Mesodermal cell (in vitro differentiated cells): Measurements from ENCODE around the gene TIMM29.
A peak's percentile ranks its signal among the peaks of the same experiment; 100 is the strongest.
"Not testable (repeated sequence)": the region's sequence is repeated elsewhere in the genome, so short reads cannot be mapped to it uniquely, and the experiment has no call there.

Experiments used
- H3K27ac ChIP-seq: 2 replicates; pipeline ENCODE4 v1.7.0; 2013; ENCODE audit warnings: mild to moderate bottlenecking, low read depth, low read length, moderate library complexity; ENCODE audit not compliant: severe bottlenecking
- H3K36me3 ChIP-seq: 2 replicates; pipeline ENCODE4 v1.7.1; 2013; ENCODE audit warnings: mild to moderate bottlenecking, low read length, moderate library complexity; ENCODE audit not compliant: control insufficient read depth, insufficient read depth
- H3K4me1 ChIP-seq: one replicate; pipeline ENCODE4 v1.7.1; 2013; ENCODE audit warnings: mild to moderate bottlenecking, low read length; ENCODE audit not compliant: insufficient read depth, control insufficient read depth, poor library complexity, severe bottlenecking
- H3K4me3 ChIP-seq: 2 replicates; pipeline ENCODE4 v1.7.0; 2013; ENCODE audit warnings: low read length, control low read depth, mild to moderate bottlenecking; ENCODE audit not compliant: insufficient read depth, poor library complexity, severe bottlenecking; ENCODE audit errors: extremely low read depth
- H3K9me3 ChIP-seq: 2 replicates; pipeline ENCODE4 v1.7.1; 2013; ENCODE audit warnings: mild to moderate bottlenecking, low read length, moderate library complexity; ENCODE audit not compliant: control insufficient read depth
- WGBS, 2 experiments: methylation state at CpG; one replicate each; pipeline ENCODE4 v1.1.5; 2013; ENCODE audit warnings: missing lambda C conversion rate in 2 of 2; ENCODE audit not compliant: insufficient coverage in 2 of 2; 5-methylcytosine and 5-hydroxymethylcytosine counted together

The TIMM29 gene

DNA sequence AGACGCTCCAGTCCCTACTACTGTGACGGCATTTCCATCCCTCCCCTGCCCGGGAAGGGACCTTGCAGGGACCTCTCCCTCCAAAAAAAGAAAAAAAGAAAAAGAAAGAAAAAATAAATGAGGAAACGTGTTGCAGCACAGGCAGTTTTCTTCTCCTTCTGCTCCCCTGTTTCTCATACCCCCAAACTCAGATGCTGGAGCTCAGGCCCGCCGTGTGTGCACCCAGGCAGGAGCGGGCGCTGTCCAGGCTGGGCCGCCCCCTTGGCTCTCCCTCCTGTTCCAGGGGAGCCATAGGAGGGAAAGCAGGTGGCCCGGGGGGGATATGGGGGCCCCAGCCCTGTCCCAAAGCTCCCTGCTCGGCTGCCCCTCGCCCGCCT is 6.0 kb upstream of the TIMM29 start:
- Histone ChIP-seq H3K9me3 (no peaks in the 10 kb centered on the region), H3K4me1 (peaks cover 4% of the 10 kb centered on the region), H3K27ac (no peak overlapping the region), H3K4me3 (no peak overlapping the region), H3K36me3 (peaks cover 83% of the 10 kb centered on the region)
- 90% methylated on average over 2 of the region's 13 CpGs; no CpG with 5 or more reads in 1 of the 2 experiments for WGBS, 2 experiments

GRCh38 chr19:10923260-10924112 is 5.1 kb upstream of the TIMM29 start:
- 96 to 98% methylated on average over 19 to 28 of the region's 29 CpGs for WGBS, 2 experiments
- Histone ChIP-seq H3K27ac (no peak overlapping the region), H3K9me3 (no peaks in the 10 kb centered on the region), H3K4me3 (no peak overlapping the region), H3K36me3 (peaks cover 77% of the 10 kb centered on the region), H3K4me1 (peaks cover 4% of the 10 kb centered on the region)

GRCh38 chr19:10924597-10924996 is 4.0 kb upstream of the TIMM29 start:
- Histone ChIP-seq H3K36me3 (peaks cover 66% of the 10 kb centered on the region), H3K9me3 (no peaks in the 10 kb centered on the region), H3K4me3 (no peak overlapping the region), H3K4me1 (peaks cover 4% of the 10 kb centered on the region), H3K27ac (no peak overlapping the region)
- WGBS, 2 experiments: 95 to 98% methylated on average over 12 to 13 of the region's 13 CpGs

DNA sequence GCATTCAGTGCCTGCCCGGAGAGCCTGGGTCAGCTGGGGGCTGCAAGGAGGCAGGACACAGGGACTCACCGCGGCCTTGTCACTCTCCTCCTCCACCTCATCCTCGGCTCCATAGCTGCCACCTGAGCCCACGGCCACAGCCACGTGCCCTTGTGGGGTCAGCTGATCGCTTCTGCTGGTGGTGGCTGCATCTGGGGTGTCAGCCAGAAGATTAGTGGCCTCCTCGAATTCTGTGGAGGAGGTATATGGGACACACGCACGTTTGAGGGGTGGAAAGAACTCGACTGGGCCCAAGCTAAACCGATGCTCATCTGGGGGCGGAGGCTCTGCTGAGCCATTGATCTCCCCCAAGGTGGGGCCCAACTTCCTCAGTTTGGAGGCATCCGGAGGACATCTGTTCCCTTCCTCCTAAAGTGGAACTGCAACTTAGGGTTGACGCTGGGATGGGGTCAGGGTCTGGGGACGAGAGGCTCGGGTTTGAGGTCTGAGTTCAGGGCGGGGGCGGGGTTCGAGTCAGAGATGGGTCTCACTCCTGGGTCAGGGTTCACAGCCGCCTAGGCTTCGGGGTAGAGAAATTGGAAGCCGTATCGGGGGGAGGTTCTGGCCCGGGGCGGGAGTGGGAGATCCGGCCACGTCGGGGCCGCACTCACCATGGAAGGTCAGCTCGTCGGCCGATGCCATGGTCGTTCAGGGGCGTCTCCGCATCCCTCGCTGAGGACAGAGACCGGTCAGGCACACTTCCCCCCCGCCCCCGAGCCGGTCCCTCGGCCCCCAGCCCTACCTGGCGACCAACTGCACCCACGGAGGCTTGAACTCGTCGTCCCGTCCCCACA is 665 bp upstream of the TIMM29 start:
- 21 to 25% methylated on average over 32 to 40 of the region's 47 CpGs for WGBS, 2 experiments
- Histone ChIP-seq H3K9me3 (no peaks in the 10 kb centered on the region), H3K4me3 (peak overlapping the region; percentile 84), H3K27ac (no peak overlapping the region), H3K36me3 (peaks cover 61% of the 10 kb centered on the region), H3K4me1 (peaks cover 9% of the 10 kb centered on the region)

- peaks cover 54% of the 10 kb centered on the region for H3K36me3 ChIP-seq
- H3K4me1 ChIP-seq: peaks cover 9% of the 10 kb centered on the region
- H3K4me3 ChIP-seq: peak overlapping the region; percentile 84
- 10 to 13% methylated on average over 26 to 27 of the region's 27 CpGs for WGBS, 2 experiments
- H3K9me3 ChIP-seq: no peaks in the 10 kb centered on the region
- peak overlapping the region; percentile 59 for H3K27ac ChIP-seq
Observed at GRCh38 chr19:10929402-10929794, 787 bp downstream of the TIMM29 start.

DNA sequence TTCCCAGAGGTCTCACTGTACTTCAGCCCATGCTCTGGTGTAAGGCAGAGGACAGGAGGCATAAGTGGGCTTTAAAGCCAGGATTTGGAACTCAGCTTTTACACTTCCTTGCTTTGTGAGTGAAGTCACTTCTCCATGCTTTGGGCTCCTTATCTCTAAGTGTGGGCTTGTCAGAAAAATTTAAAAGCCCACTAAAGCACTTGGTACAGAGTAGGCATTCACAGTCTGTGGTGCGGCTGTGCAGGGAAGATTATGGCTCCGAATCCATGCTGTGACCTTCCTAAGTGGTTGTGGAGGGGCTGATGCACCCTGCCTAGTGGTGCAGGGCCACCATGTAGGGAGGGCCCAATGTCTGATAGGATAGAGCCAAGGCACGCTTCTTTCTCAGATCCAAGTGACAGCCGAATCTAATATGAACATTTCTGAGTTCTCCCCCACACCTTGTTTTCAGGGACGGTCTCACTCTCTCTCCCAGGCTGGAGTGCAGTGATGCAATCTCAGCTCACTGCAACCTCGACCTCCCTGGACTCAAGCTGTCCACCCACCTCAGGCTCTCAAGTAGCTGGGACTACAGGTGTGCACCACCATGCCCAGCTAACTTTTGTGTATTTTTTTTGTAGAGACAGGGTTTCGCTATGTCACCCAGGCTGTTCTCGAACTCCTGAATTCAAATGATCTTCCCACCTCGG is 6.9 kb downstream of the TIMM29 start:
- H3K4me3 ChIP-seq: no peak overlapping the region
- 91 to 92% methylated on average over 9 of the region's 9 CpGs for WGBS, 2 experiments
- no peak overlapping the region for H3K27ac ChIP-seq
- H3K36me3 ChIP-seq: peaks cover 23% of the 10 kb centered on the region
- H3K4me1 ChIP-seq: peaks cover 2% of the 10 kb centered on the region
- no peaks in the 10 kb centered on the region for H3K9me3 ChIP-seq

DNA sequence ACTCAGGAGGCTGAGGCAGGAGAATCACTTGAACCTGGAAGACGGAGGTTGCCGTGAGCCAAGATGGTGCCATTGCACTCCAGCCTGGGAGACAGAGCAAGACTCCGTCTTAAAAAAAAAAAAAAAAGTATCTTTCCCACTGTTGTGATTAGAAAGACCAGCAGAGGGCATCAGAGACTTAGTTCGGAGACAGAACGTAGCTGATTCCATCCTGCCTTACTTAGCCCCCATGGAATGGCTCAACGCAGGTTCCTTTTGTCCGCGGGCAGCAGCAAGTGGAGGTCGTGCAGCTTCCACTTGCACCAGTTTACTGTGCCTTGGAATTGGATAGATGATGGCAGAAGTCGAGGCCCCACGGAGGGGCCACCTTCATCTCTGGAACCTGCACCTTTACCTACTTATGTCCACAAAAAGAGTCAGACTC is 8.1 kb downstream of the TIMM29 start:
- Histone ChIP-seq H3K4me1 (peaks cover 2% of the 10 kb centered on the region), H3K27ac (no peak overlapping the region), H3K4me3 (no peak overlapping the region), H3K36me3 (peaks cover 15% of the 10 kb centered on the region), H3K9me3 (no peaks in the 10 kb centered on the region)
- 0 to 21% methylated on average over 5 to 7 of the region's 11 CpGs for WGBS, 2 experiments

GRCh38 chr19:10941649-10942048 is 13.0 kb downstream of the TIMM29 start:
- H3K9me3 ChIP-seq, H3K4me1 ChIP-seq, H3K4me3 ChIP-seq, H3K36me3 ChIP-seq, H3K27ac ChIP-seq: not testable (repeated sequence)
- WGBS, 2 experiments: 80 to 97% methylated on average over 1 to 7 of the region's 14 CpGs

DNA sequence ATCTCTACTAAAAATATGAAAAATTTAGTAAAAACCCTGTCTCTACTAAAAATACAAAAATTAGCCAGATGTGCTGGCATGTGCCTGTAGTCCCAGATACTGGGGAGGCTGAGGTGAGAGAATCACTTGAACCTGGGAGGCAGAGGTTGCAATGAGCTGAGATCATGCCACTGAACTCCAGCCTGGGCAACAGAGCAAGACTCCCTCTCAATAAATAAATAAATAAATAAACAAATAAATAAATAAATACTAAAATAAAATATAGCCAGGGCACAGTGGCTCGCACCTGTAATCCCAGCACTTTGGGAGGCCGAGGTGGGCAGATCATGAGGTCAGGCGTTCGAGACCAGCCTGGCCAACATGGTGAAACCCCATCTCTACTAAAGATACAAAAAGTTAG is 14.8 kb downstream of the TIMM29 start:
- H3K4me1 ChIP-seq, H3K4me3 ChIP-seq, H3K27ac ChIP-seq, H3K36me3 ChIP-seq, H3K9me3 ChIP-seq: not testable (repeated sequence)
- 94% methylated on average over 3 of the region's 4 CpGs; no CpG with 5 or more reads in 1 of the 2 experiments for WGBS, 2 experiments

DNA sequence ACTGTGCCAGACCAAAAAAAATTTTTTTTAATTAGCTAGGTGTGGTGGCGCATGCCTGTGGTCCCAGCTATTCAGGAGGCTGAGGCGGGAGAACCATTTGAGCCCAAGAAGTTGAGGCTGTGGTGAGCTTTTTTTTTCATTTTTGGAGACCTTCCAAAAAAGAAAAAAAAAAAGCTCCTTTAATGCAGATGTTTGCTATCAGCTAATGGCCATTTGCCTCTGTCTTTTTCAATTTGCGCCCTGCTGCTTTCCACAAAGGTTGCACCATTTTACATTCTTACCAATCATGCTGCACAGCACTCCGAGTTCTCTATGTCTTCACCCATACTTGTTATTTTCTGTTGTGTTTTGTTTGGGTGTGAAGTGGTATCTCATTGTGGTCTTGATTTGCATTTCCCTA is 16.7 kb downstream of the TIMM29 start:
- WGBS, 2 experiments: 86 to 100% methylated on average over 1 to 2 of the region's 4 CpGs
- no peaks in the 10 kb centered on the region for H3K36me3 ChIP-seq
- no peak overlapping the region for H3K27ac ChIP-seq
- H3K9me3 ChIP-seq: no peaks in the 10 kb centered on the region
- no peaks in the 10 kb centered on the region for H3K4me1 ChIP-seq
- H3K4me3 ChIP-seq: no peak overlapping the region
